Fibroblast of upper back skin (primary cell): Measurements from ENCODE around the gene MEIS2.

ENCODE experiments used
- DNase-seq: peaks from one replicate; pipeline ENCODE4 v3.0.0-alpha.2; 2013

Gene MEIS2

DNA sequence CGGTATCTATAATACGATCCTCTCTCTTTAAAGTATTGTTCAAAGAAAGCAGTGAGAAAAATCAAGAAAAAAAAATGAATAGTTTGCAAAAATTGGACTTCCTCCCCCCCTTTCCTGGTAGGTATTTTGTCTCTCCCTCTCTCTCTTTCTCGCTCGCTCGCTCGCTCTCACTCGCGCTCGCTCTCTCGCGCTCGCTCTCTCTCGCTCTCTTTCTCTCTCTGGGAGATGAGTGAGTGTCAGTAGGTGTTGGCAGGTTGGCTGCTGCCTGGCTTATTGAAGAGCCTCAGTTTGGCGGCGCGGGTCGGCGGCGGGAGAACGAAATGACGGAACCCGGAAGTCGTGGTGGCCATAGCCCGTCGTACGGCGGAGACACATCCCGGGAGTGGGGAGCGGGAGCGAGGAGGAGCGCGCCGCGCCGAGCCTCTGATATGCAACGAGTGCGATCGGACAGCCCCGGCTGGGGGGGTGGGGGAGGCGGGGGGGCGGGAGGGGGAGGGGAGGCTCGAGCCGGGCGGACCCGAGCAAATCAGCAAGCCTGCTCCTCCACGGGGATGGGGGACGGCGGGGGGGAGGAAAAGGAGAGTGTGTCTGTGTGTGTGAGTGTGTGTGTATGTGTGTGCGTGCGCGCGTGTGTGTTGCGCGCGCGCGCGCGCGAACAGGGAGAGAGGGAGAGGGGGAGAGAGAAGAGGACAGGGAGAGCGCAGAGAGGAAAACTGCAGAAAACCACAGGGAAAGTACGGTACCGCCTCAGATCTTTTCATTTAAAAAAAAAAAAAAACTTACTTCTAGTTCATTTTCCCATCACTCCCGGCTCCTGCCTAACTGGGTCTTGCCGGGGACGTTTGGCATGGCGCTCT is at the start of gene MEIS2:
MEIS2 (minus strand) TSS at position 441 of the 857 bp plus-strand sequence. CDS start 1,083 bp downstream, outside the sequence.
- peak; percentile 98 for DNase-seq

DNA sequence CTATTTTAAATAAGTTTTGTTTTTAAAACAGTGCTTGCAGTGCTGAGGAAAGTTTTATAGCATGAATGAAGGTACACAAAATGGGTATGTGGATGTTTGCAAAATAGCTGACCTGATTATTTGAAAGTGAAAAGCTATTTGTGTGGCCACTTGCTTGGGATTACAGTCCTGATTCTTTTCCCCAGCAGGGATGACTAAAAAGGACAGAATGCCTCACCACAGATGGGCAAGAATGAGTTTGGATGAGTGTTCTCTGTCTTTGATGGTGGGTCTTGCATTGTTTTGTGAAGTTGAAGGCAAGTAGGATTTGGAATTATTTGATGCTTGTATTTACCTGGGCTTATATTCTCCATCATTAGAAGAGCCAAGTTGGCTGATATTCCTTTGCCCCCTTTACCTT is 48.8 kb upstream of the MEIS2 start:
- DNase-seq, result peak; percentile 30

DNA sequence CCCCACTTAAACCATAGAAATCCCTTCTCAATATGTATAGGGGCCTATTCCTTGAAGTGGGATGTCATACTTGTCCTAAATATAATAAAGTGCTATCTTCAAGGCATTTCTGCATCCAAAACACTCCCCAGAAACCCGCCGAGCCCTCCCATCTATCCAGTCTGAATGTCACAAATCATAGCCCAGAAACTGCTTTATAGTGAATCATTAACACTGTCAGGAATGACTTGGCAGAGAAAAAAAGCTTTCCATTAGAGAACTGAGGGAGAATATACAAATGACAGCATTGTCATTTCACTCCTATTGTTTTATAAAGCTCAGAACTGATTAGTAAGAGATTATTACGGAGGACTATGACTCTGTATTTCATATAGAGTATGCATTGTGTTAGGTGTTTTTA is 48.4 kb upstream of the MEIS2 start:
- DNase-seq, result no peak

DNA sequence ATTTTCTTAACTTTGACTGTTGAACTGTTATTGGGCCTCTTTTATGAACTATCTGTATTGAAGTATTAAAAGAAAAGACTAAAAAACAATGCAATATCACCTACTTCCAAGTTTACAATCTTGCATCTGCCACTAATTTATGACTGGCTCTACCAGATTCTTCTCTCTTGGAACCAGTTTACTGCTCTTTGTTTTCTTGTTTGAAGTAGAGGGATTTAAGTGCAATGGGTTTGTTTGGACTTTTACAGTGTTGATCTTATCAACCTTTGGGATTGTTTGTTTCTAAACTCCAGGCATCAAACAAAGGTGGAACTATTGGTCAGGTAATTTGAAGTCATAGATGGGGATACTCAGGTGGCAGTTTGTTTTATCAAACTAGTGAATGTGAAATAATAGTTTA is 43.0 kb upstream of the MEIS2 start:
- DNase-seq, result no peak

DNA sequence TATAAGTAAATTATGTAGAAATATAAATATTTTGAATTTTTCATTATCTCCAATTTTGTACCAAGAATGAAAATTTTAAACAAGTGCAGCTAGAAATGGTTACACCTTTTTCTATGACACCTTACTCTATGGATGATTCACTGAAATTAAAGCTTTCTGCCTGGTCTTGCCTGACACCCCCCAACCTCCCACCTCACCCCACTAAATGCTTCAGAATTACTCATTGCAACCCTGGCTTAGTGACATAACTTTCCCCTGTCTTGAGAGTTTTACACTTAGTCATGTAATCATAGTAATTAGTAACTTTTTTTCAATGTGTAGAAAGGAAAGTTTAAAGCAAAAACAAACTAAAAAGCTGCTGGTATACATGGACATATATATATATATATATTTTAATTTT is 42.0 kb upstream of the MEIS2 start:
- no peak for DNase-seq

DNA sequence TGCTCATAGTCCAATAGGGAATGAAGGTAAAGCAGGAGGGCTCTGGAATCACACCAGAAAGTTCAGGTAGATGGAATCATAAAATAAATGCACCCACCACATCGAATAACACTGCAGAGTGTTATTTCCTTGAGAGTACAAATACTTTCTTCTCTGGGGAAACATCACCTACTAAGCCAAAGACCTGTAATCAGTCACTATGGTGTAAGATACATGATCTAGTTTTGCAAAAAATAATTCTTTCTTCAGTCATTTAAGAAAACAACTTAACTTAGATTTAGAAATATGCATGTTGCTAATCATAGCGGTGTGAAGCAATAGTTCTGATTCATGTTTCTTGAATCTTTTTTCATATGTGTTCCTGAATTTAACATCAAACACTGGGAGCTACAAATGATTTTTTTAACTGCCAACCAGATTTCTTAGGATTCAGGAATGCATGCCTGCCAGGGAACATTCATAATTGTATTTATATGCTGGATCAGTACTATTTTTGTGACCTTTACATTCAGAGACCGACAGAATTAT is 40.2 kb upstream of the MEIS2 start:
- peak; percentile 43 for DNase-seq

DNA sequence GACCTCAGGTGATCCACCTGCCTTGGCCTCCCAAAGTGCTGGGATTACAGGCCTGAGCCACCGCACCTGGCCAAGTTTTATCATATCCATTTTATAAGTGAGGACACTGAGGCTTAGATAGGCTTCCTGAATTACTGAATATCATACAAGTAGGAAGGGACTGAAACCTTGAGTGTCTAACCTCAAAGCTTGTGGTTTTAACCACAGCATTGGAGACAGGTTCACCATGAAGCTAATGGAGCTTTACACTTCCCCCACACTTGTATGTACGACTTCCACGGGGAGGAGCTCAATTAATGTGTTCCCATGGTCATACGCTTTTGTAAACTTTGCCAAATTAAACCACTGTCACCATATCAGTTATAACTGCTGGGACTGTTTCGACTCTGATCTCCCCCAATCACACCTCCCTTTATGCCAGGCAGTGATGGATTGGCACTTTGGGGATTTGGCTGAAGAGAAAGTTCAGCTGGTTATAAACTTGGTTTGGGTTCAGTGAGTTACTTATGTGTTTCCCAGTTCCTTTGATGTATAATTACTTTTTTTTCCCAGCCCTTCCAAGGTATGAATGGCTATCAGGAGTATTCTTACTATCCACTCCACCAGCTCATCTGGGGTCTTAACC is 38.4 kb upstream of the MEIS2 start:
- DNase-seq, result no peak

DNA sequence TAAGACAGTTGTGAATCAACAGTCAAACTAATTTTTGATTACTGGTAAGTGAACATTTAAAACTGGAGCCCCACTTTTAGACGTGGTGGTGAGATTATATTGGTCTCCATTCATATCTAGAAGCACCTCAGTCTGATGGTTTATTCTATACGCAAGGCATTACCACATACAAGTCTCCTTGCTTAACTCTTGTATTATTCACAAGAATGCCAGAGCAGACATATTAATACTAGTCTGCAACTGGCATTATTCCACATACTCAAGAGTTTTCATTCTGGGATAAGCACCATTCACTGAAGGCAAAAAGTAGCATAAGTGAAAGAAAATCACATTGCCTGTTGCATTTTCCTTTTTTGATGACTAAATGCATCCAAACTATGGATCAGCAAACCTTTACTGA is 36.9 kb upstream of the MEIS2 start:
- peak; percentile 46 for DNase-seq

DNA sequence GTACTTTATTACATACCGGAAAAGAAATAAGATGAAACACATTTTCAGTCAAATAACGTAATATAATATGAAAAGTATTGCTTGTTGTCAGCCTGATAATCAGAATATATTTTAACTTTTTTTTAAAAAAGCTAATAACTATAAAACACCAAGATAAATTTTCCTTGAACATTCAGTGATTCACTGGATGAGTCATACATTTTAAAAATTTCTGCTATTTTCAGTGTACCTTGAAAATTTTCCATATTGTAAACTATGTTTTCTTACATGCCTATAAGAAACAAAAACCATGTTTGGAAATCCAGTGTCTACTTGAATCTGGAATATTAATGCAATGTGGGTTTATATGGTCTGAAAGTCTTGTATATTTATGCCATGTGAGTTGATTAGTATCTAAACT is 36.3 kb upstream of the MEIS2 start:
- DNase-seq, result peak; percentile 33

DNA sequence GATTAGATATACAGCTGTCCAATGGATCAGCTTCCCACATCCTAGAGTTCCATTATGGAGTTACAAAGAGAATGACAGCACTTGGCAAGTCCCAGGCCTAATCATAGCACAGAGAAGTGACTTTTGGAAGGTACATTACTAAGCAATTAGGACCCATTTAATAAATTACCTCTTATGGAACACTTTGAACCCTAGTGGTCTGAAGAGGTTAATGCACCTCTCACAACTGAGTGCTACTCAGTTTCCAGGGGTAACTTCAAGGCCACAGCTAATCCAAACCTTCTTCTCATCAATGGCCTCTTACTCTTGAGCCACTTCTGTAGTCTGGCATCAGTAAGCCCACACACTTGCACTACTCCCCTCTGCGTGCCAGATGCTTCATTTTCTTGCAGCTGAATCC is 34.9 kb upstream of the MEIS2 start:
- no peak for DNase-seq

DNA sequence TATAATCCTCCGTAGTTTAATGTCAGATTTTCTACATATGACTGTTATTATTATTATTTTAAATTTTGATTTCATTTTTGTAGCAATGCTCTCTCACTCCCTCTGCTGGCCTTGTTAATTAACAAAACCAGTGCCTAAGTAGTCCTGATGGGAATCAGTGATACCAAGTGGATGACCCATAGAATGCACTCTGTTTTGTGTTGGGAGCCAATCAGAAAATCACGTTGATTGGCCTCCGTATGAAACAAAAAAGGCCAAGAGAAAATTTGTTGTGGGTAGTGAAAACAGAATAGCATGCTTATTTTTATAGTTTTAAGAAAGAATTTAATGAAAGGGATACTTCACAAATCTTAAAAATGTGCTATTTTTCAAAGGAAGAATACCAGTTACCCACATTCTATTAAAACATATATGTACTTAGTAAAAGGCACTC is 34.4 kb upstream of the MEIS2 start:
- DNase-seq, result peak; percentile 55

DNA sequence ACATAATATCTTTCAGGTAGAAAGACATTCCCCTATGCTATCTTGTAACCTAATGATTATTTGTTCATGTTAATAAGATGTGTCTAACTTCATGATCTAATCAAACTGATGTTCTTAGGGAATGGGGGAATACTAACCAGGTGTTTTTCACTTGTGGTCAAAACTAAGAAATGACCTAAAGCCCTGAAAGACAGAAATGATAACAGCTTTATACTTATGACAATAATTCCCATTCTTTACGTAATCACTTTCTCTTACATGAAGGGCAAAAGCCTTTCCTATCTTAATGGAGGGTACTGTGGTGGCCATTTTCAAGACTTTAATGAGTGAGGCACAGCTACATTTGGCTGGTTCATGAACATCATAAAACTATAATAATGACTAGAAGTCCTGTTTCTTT is 33.9 kb upstream of the MEIS2 start:
- no peak for DNase-seq

DNA sequence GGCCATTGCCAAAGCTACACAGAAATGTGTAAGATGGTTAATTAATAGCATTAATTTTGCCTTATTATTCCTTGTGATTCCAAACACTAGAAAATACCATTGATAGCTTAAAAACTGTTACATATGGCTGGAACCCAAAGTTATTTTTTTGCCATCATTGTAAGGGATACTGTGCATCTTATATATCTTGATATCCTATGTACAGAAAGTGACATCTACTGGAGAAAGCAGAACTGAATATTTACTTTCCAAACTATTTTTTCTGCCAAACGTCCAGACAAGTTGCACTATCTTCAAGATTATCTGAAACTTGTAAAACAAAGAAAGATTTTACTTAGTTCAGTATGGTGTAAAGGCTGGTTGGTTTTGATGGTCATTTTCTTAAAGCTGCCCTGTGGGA is 33.3 kb upstream of the MEIS2 start:
- peak; percentile 58 for DNase-seq

DNA sequence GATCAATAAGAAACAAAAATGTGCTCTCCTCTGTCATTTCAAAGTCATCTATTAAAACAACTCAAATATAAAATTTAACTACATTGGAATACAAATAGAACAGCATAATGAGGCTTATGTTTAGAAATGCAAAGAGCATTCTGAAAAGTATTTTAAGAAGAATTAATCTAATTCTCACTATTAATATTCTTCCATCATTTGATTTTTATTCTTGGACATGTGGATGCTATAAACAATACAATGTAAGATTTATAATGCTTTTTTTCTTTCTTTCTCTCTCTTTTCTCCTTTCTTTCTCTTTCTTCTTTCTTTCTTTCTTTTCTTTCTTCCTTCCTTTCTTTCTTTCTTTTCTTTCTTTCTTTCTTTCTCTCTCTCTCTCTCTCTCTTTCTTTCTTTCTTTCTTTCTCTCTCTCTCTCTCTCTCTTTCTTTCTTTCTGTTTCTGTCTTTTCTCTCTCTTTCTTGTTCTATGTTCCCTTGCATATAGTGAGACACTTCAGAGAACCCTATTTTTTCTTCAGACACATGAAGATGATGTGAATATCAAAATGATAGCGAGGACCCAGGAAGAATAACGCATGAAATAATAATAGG is 32.6 kb upstream of the MEIS2 start:
- no peak for DNase-seq

DNA sequence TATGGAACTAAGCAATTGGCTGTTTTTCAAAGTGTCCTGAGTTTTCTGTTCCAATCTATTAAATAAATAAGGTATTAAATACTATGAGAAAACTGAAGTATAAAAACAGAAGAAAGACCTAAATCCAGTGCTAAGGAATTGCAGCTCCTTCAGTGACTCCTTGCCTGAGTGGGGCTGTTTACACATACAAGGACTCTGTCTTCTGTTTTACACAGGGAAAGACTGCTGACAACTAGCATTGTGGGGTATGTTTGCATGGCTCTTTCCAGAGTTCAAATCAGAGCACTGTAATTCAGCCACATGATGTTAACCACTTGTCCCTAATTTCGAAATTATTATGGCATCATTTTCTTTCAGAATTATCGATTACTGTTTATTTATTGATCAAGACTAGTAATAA is 31.3 kb upstream of the MEIS2 start:
- no peak for DNase-seq

DNA sequence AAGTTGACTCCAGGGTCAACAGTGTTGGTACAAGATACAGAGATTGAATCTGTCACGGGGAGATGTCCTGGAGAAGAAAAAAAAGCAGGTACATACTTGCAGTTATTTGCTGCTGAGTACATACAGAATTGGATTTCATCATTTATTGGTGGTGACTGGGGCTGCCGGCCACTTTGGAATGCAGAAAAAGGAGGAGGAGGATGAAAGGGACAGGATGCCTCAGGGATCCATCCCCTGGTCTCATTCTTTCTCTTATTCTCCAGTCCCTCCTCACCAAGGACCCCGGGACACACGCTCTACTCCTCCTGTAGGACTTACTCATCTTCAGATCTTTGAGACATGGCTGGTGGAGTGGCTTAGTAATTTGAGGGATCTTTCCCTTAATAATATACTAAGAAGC is 30.0 kb upstream of the MEIS2 start:
- DNase-seq, result peak; percentile 30

DNA sequence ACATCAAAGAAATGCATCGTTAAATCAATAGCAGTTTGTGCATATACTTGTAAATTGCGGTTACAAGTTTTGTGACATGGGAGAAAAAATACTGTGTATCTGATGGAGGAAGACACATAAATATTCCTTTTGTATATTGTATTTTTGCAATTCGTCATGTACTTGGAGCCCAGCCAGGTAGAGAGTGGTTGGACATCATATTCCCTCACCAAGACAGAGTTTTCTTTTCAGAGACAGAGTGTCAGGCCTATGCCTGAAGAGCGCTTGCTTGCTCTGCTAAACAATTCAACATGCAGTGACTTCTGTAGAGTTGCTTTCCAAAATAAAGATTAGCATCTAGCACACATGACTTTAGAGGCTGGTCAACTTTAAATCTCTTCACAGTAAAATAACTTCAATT is 24.8 kb upstream of the MEIS2 start:
- DNase-seq, result peak; percentile 67

DNA sequence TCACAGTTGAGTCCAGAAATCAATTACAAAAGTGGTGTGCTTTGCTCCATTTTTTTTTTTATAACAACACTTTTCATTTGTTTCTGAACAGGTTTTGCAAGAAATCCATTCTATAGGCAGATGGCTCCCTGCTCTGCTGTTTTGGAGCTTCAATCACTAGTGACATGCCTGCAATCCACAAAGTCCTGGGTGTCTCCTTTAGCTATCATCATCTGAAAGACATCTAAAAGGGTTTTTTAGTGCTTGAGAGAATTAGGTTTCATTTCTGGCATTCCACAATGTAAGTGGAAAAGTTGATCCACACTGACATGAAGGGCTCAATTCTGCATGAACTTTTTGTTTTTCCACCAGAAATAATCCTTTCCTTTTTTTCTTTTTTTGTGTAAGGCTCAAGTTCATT is 24.0 kb upstream of the MEIS2 start:
- no peak for DNase-seq

DNA sequence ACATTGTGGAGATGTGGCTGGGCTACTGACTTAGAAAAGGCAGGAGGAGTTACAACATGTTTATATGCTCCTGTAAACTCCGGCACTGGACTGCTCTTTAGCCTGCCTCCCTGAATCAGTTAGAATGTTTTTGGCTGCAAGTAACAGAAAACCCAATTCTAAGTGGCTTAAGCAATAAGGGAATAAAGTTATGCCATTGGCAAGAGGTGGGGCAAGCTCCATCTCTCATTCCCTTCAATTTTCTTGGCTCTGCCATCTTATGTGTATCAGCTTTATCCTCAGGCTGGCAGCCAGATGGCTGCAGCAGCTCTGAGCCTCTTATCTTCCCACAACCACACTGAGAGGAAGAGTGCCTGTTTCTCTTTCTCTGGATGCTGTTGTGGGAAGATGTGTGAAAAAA is 22.4 kb upstream of the MEIS2 start:
- DNase-seq, result no peak

DNA sequence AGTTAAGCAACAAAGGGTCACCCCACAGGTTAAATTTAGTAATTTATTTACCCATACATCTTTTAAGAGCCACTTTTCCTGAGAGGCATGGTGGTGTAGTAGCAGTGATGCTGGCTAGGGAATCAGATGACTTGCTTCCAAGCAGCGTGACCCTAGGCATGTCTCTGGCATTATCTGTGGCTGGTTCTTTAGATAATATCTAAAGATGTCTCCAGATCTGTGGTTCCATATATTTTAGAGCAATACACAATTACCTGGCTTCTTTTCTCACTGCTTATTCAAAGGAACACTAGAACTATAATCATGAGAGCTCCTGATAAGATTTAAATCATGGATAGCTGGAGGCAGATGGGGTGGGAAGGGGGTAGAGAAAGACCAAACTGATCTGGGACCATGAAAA is 21.1 kb upstream of the MEIS2 start:
- no peak for DNase-seq

DNA sequence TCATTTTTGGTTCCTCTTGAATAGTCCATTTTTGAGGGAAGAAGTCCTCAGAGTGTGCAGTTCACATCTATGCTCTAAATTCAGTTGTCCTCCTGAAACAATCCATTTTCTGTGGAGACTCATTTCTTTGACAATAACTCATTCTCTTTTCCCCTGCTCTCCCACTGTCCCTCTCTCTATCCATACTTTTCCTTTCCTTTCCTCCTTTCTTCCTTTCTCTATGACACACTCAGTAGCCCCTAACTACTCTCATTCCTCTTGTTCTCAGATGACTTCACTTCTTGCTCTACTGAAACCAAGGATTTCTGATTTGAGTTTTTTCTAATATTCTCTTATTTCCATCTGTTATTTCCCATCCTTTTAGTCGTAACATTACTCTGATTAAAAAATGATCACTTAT is 16.7 kb upstream of the MEIS2 start:
- no peak for DNase-seq

DNA sequence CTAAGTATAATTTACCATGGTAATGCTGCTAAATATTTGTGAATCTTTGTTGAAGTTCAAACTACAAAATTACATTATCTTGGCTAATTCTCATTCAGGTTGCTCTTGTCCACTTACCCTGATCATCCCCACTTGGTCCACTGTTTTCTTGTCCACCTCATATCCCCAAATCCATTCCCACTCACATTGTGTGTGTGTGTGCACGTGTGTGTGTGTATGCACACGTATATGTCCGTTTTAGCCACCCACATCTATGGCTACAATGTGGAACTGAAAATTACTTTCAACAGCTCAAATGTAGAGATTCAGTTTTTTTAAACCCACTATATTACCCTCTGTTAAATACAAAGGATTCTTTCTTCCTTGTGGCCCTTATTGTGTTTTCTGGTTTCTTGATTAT is 15.2 kb upstream of the MEIS2 start:
- DNase-seq, result no peak

DNA sequence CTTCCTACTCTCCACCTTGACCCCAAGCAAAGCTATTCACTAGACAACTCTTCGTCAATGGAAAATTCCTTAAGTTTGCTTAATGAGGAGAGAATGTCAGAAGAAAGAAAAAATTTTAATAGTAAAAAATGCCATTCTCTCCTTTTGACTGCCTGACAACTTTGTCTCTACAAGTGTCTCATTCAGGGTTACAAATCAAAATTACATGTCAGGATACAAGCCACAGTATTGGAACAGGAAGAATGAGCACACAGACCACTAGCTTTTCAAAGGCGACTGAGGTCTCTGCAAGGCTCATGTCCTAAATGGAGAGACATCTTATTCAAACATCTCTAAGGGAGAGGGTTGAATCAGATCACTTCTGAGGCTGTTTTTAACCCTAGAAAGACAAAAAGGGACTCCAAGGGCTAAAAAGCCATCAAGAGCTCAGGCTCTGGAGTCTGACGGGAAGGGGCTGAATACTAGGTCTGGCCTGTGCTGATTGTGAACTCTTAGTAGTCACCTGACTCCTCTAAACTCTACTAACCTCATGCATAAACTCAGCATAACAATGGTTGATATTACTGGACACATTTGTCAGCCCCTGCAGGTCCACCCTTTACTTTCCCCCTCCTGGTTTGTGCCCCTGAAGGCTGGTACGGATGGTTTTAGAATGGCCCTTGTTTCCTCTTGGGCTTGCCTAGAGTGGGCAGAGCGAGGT is 12.8 kb upstream of the MEIS2 start:
- peak; percentile 52 for DNase-seq
